Lower leg skin (tissue), 3 donors: Measurements from ENCODE around the gene C1QTNF12.

Experiments used
- POLR2A ChIP-seq, 2 donors: fragments of 450-650 bp; IDR thresholded peaks; one replicate each; pipeline ENCODE4 v1.6.1; 2016 to 2017; ENCODE audit warnings: antibody characterized with exemption in 2 of 2, mild to moderate bottlenecking in 1 of 2, moderate library complexity in 1 of 2
- TF ChIP-seq, protein P1 (sequence below), 3 donors: fragments of 450-650 bp; IDR thresholded peaks; one replicate each; pipeline ENCODE4 v1.5.1; 2016; ENCODE audit warnings: antibody characterized with exemption in 3 of 3, mild to moderate bottlenecking in 3 of 3, moderate library complexity in 2 of 3

DNA sequence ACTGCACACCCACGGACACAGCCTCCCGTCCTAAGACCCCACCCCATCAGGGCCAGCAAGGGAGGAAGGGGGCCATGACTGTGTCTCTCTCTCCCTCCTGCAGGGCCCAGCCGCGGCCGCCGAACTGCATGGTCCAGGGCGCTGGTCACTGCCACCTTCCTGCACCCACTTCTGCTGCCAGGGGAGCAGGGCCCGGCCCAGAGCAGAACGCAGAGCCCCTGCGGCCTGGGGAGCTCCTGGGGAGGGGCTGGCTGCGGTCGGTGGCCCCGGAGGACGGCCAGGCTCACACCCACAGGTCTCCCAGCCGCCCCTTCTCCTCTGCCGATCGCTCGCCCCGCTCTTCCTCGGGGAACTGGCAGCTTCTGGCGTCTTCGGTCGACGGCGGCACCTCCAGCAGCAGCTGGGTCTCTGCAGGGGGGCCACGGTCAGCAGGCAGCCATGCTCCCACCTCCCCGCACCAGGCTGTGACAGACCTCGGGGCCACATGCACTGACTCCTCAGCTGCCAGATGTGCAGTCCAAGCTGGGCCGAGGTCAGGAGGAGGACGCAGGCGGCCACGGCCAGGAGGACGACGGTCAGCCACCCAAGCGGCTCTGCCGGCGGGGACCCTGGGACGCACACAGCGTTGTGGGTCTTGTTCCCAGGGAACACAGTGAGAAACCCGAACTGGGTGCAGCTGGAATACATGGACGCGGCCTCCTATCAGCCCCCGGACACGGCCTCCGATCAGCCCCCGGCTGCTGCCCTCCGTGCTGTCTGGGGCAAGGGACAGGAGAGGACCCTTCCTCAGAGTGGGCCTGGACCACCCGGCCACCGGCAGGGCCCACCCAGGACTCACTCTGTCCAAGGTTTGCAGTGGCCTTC is 42.7 kb downstream of the C1QTNF12 start:
- TF ChIP-seq, protein P1, sequence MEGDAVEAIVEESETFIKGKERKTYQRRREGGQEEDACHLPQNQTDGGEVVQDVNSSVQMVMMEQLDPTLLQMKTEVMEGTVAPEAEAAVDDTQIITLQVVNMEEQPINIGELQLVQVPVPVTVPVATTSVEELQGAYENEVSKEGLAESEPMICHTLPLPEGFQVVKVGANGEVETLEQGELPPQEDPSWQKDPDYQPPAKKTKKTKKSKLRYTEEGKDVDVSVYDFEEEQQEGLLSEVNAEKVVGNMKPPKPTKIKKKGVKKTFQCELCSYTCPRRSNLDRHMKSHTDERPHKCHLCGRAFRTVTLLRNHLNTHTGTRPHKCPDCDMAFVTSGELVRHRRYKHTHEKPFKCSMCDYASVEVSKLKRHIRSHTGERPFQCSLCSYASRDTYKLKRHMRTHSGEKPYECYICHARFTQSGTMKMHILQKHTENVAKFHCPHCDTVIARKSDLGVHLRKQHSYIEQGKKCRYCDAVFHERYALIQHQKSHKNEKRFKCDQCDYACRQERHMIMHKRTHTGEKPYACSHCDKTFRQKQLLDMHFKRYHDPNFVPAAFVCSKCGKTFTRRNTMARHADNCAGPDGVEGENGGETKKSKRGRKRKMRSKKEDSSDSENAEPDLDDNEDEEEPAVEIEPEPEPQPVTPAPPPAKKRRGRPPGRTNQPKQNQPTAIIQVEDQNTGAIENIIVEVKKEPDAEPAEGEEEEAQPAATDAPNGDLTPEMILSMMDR (IDR thresholded peaks at IDR 0.05), result no peak
- TF ChIP-seq POLR2A (IDR thresholded peaks at IDR 0.05), result no peak
